ENCODE measurements around the gene ZNG1F. TPM values are rescaled to one million over a fixed set of nuclear protein-coding genes. Genes with fewer than 3 reads are reported as not detected.
"Not testable (repeated sequence)": the region's sequence is repeated elsewhere in the genome, so short reads cannot be mapped to it uniquely, and the experiment has no call there.

The ZNG1F gene
- polyA plus RNA-seq, 6 donors from 2014 or later = 1.7 to 7.1 (median 3.5) TPM

GRCh38 chr9:41109253-41109652 is 79.9 kb downstream of the ZNG1F start:
- peak; percentile 20 to 52 for ATAC-seq (ENCODE audit: low read depth in 2 of 2)
- not testable (repeated sequence) for H3K27ac Mint-ChIP-seq, DNase-seq, H3K9me3 Mint-ChIP-seq, H3K4me3 Mint-ChIP-seq, H3K36me3 Mint-ChIP-seq, H3K4me1 Mint-ChIP-seq
- H3K27me3 Mint-ChIP-seq = peaks cover 0 to 14% (median 10%) of the 10 kb centered on the region in 3 donors

GRCh38 chr9:41108816-41109215 is 80.3 kb downstream of the ZNG1F start:
- H3K36me3 Mint-ChIP-seq; H3K27ac Mint-ChIP-seq; H3K9me3 Mint-ChIP-seq; DNase-seq; ATAC-seq (ENCODE audit: low read depth in 2 of 2); H3K4me3 Mint-ChIP-seq; H3K4me1 Mint-ChIP-seq: not testable (repeated sequence)
- H3K27me3 Mint-ChIP-seq = peaks cover 0 to 11% (median 6%) of the 10 kb centered on the region in 3 donors

- not testable (repeated sequence) for H3K27ac Mint-ChIP-seq; H3K27me3 Mint-ChIP-seq; H3K4me1 Mint-ChIP-seq; ATAC-seq (ENCODE audit: low read depth in 2 of 2); DNase-seq; H3K4me3 Mint-ChIP-seq; H3K36me3 Mint-ChIP-seq; H3K9me3 Mint-ChIP-seq
These were observed 82.5 kb downstream of the ZNG1F start for GRCh38 chr9:41106472-41107116.

GRCh38 chr9:41105557-41106253 is 83.4 kb downstream of the ZNG1F start:
- not testable (repeated sequence) for ATAC-seq (ENCODE audit: low read depth in 2 of 2); DNase-seq; H3K4me3 Mint-ChIP-seq; H3K36me3 Mint-ChIP-seq; H3K4me1 Mint-ChIP-seq; H3K27me3 Mint-ChIP-seq; H3K9me3 Mint-ChIP-seq; H3K27ac Mint-ChIP-seq

- not testable (repeated sequence) for H3K4me1 Mint-ChIP-seq; ATAC-seq (ENCODE audit: low read depth in 2 of 2); H3K9me3 Mint-ChIP-seq; H3K36me3 Mint-ChIP-seq; H3K4me3 Mint-ChIP-seq; H3K27me3 Mint-ChIP-seq; H3K27ac Mint-ChIP-seq; DNase-seq
These were observed 84.6 kb downstream of the ZNG1F start for GRCh38 chr9:41104542-41104941.

GRCh38 chr9:41100508-41100907 is 88.6 kb downstream of the ZNG1F start:
- DNase-seq; H3K4me1 Mint-ChIP-seq; H3K9me3 Mint-ChIP-seq; H3K27ac Mint-ChIP-seq; H3K4me3 Mint-ChIP-seq; ATAC-seq (ENCODE audit: low read depth in 2 of 2); H3K36me3 Mint-ChIP-seq: not testable (repeated sequence)
- peaks cover 0 to 17% (median 16%) of the 10 kb centered on the region in 3 donors for H3K27me3 Mint-ChIP-seq

- not testable (repeated sequence) for H3K27ac Mint-ChIP-seq; H3K36me3 Mint-ChIP-seq; H3K9me3 Mint-ChIP-seq; H3K4me3 Mint-ChIP-seq; H3K4me1 Mint-ChIP-seq; ATAC-seq (ENCODE audit: low read depth in 2 of 2); DNase-seq
- peaks cover 5 to 17% (median 16%) of the 10 kb centered on the region in 3 donors for H3K27me3 Mint-ChIP-seq
These were observed 90.4 kb downstream of the ZNG1F start for GRCh38 chr9:41098759-41099158.

- not testable (repeated sequence) for H3K4me3 Mint-ChIP-seq
These were observed 94.1 kb downstream of the ZNG1F start for GRCh38 chr9:41095060-41095459.

GRCh38 chr9:41094010-41094773 is 94.9 kb downstream of the ZNG1F start:
- not testable (repeated sequence) for H3K4me3 Mint-ChIP-seq; ATAC-seq (ENCODE audit: low read depth in 2 of 2); H3K27ac Mint-ChIP-seq; H3K9me3 Mint-ChIP-seq; H3K4me1 Mint-ChIP-seq; H3K36me3 Mint-ChIP-seq; DNase-seq
- H3K27me3 Mint-ChIP-seq = peaks cover 5 to 11% (median 8%) of the 10 kb centered on the region in 3 donors

More at GRCh38 chr9:41095060-41095459, 94.1 kb downstream of the ZNG1F start:
- not testable (repeated sequence) for H3K27ac Mint-ChIP-seq; H3K9me3 Mint-ChIP-seq; H3K36me3 Mint-ChIP-seq; DNase-seq; H3K4me1 Mint-ChIP-seq; ATAC-seq (ENCODE audit: low read depth in 2 of 2)
- peaks cover 5 to 12% (median 8%) of the 10 kb centered on the region in 3 donors for H3K27me3 Mint-ChIP-seq

- not testable (repeated sequence) for ATAC-seq (ENCODE audit: low read depth in 2 of 2); H3K9me3 Mint-ChIP-seq; H3K4me1 Mint-ChIP-seq; H3K27ac Mint-ChIP-seq; H3K36me3 Mint-ChIP-seq; H3K4me3 Mint-ChIP-seq; DNase-seq
- peaks cover 8 to 26% (median 17%) of the 10 kb centered on the region in 3 donors for H3K27me3 Mint-ChIP-seq
These were observed 98.2 kb downstream of the ZNG1F start for GRCh38 chr9:41090922-41091321.

GRCh38 chr9:41090386-41090785 is 98.7 kb downstream of the ZNG1F start:
- H3K4me1 Mint-ChIP-seq; H3K4me3 Mint-ChIP-seq; H3K9me3 Mint-ChIP-seq; DNase-seq; ATAC-seq (ENCODE audit: low read depth in 2 of 2); H3K36me3 Mint-ChIP-seq; H3K27ac Mint-ChIP-seq: not testable (repeated sequence)
- H3K27me3 Mint-ChIP-seq = peaks cover 8 to 28% (median 18%) of the 10 kb centered on the region in 3 donors

GRCh38 chr9:41088450-41089059 is 100.6 kb downstream of the ZNG1F start:
- not testable (repeated sequence) for H3K4me3 Mint-ChIP-seq, H3K27ac Mint-ChIP-seq, H3K4me1 Mint-ChIP-seq, H3K36me3 Mint-ChIP-seq, H3K9me3 Mint-ChIP-seq
- ATAC-seq (ENCODE audit: low read depth in 2 of 2) (peak; percentile 57 to 77), DNase-seq (peak; percentile 19)
- H3K27me3 Mint-ChIP-seq = peaks cover 12 to 23% (median 18%) of the 10 kb centered on the region in 3 donors

- ATAC-seq (ENCODE audit: low read depth in 2 of 2); H3K9me3 Mint-ChIP-seq; H3K36me3 Mint-ChIP-seq; H3K4me3 Mint-ChIP-seq; H3K4me1 Mint-ChIP-seq; H3K27ac Mint-ChIP-seq; DNase-seq: not testable (repeated sequence)
- H3K27me3 Mint-ChIP-seq = peaks cover 12 to 25% (median 20%) of the 10 kb centered on the region in 3 donors
These were observed 101.2 kb downstream of the ZNG1F start for GRCh38 chr9:41087929-41088328.
